Peyer's patch (tissue), 4 donors: ENCODE data around the gene USH1G.

Source experiments
- POLR2A ChIP-seq, 2 donors: fragments of 450-650 bp; IDR thresholded peaks; one replicate each; pipeline ENCODE4 v1.5.1; 2017; ENCODE audit warnings: antibody characterized with exemption in 2 of 2, mild to moderate bottlenecking in 2 of 2, moderate library complexity in 2 of 2
- TF ChIP-seq, protein P1 (sequence below), 6 experiments: fragments of 450-650 bp in 4 of 6; fragments of 200-600 bp in 2 of 6; sonication (generic) in 1 of 6; IDR thresholded peaks; one replicate each; pipeline ENCODE4 v1.5.1; 2017 to 2019; ENCODE audit warnings: antibody characterized with exemption in 6 of 6, mild to moderate bottlenecking in 3 of 6, moderate library complexity in 1 of 6

DNA sequence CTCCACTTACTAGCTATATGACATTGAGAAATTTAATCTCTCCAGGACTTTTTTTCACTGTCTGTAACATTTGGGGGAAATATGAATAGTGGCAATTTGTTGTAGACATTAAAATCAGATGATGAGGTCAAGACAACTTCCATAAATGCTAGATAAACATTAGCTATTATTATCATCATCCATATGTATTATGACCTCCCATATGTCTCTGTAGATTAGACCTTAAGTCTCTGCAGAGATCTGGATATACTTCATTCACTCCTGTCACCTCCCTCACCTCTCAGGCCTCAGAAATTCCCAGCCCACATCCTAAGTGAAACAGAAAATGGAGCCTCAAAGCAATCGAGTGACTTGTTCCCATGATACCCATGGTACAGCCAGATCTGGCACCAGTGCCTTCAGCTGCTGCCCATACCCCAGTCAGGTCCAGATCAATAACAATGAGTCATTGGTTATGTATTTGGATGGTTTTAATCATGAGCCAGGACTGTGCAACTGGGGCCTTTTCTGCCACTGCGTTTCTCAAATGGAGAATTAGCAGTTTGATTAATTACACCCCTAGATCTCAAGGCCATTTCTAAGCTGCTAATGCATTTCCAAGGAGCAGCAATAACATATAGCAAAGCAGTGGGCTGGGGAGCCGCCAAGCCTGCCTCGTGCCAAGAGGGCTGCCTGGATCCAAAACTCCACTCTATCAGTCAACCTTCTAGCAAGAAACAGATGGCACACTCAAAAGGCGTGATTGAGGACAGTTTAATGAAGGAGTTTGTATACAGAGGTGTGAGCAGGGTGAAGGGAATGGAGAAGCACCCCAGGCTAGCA is 47.7 kb downstream of the USH1G start:
- TF ChIP-seq, protein P1, sequence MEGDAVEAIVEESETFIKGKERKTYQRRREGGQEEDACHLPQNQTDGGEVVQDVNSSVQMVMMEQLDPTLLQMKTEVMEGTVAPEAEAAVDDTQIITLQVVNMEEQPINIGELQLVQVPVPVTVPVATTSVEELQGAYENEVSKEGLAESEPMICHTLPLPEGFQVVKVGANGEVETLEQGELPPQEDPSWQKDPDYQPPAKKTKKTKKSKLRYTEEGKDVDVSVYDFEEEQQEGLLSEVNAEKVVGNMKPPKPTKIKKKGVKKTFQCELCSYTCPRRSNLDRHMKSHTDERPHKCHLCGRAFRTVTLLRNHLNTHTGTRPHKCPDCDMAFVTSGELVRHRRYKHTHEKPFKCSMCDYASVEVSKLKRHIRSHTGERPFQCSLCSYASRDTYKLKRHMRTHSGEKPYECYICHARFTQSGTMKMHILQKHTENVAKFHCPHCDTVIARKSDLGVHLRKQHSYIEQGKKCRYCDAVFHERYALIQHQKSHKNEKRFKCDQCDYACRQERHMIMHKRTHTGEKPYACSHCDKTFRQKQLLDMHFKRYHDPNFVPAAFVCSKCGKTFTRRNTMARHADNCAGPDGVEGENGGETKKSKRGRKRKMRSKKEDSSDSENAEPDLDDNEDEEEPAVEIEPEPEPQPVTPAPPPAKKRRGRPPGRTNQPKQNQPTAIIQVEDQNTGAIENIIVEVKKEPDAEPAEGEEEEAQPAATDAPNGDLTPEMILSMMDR (IDR thresholded peaks at IDR 0.05), result no peak
- no peak for TF ChIP-seq POLR2A (IDR thresholded peaks at IDR 0.05)
